Nephron progenitor cell (in vitro differentiated cells): ENCODE data around the gene CDH24.

Experiments
- DNase-seq: peaks from one replicate; pipeline ENCODE4 v3.0.0; 2021
- H3K27ac Mint-ChIP-seq: 2 replicates; pipeline ENCODE4 v1.8.0; 2021; ENCODE audit warnings: mild to moderate bottlenecking, moderate library complexity, mixed read lengths
- H3K27me3 Mint-ChIP-seq: 2 replicates; pipeline ENCODE4 v1.8.0; 2021; ENCODE audit warnings: mild to moderate bottlenecking, low read depth, mixed read lengths; ENCODE audit not compliant: poor library complexity
- H3K36me3 Mint-ChIP-seq: 2 replicates; pipeline ENCODE4 v1.8.0; 2021; ENCODE audit warnings: low read depth, mixed read lengths
- H3K4me1 Mint-ChIP-seq: 2 replicates; pipeline ENCODE4 v1.8.0; 2021; ENCODE audit warnings: mixed read lengths
- H3K4me3 Mint-ChIP-seq: 2 replicates; pipeline ENCODE4 v1.8.0; 2021; ENCODE audit warnings: mild to moderate bottlenecking, moderate library complexity, mixed read lengths
- H3K9me3 Mint-ChIP-seq: 2 replicates; pipeline ENCODE4 v1.8.0; 2021; ENCODE audit warnings: mild to moderate bottlenecking, moderate library complexity, mixed read lengths
- TF ChIP-seq, protein P1 (sequence below): fragments of 200-600 bp; sonication (generic); IDR thresholded peaks from 2 replicates; pipeline ENCODE4 v1.5.0; 2021; ENCODE audit warnings: antibody characterized with exemption

Gene CDH24

DNA sequence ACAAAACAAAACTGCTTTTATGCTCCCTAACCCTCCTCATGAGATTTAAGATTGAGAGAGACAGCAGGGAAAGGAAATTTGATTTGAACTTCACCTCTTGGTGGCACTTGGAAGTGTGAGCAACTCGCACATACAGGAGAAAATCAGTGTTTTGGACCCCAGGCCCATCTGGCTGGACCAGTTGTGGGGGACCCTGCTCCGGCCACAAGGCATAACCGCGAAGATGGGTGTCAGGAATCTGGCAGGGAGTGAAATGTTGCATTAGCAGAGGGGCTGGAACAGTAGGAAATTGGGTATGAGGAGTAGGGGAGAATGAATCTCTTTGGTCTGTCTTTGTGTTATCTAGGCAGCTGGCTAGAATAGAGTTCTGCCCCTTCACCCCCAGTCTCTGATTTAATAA lies 46.3 kb upstream of the CDH24 start:
- Mint-ChIP-seq H3K4me3 (no peak overlapping the region), H3K9me3 (no peaks in the 10 kb centered on the region), H3K36me3 (peaks cover 8% of the 10 kb centered on the region), H3K4me1 (peaks cover 31% of the 10 kb centered on the region), H3K27ac (no peak overlapping the region), H3K27me3 (peaks cover 16% of the 10 kb centered on the region)
- TF ChIP-seq, protein P1, sequence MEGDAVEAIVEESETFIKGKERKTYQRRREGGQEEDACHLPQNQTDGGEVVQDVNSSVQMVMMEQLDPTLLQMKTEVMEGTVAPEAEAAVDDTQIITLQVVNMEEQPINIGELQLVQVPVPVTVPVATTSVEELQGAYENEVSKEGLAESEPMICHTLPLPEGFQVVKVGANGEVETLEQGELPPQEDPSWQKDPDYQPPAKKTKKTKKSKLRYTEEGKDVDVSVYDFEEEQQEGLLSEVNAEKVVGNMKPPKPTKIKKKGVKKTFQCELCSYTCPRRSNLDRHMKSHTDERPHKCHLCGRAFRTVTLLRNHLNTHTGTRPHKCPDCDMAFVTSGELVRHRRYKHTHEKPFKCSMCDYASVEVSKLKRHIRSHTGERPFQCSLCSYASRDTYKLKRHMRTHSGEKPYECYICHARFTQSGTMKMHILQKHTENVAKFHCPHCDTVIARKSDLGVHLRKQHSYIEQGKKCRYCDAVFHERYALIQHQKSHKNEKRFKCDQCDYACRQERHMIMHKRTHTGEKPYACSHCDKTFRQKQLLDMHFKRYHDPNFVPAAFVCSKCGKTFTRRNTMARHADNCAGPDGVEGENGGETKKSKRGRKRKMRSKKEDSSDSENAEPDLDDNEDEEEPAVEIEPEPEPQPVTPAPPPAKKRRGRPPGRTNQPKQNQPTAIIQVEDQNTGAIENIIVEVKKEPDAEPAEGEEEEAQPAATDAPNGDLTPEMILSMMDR, result no peak
- DNase-seq, result no peak

- TF ChIP-seq, protein P1, result no peak
- H3K27ac Mint-ChIP-seq, result no peak overlapping the region
- H3K36me3 Mint-ChIP-seq, result peaks cover 16% of the 10 kb centered on the region
- H3K27me3 Mint-ChIP-seq, result peaks cover 16% of the 10 kb centered on the region
- H3K4me1 Mint-ChIP-seq, result peaks cover 31% of the 10 kb centered on the region
- DNase-seq, result no peak
- H3K9me3 Mint-ChIP-seq, result no peaks in the 10 kb centered on the region
- no peak overlapping the region for H3K4me3 Mint-ChIP-seq
Observed at GRCh38 chr14:23102801-23103200, 45.5 kb upstream of the CDH24 start.

DNA sequence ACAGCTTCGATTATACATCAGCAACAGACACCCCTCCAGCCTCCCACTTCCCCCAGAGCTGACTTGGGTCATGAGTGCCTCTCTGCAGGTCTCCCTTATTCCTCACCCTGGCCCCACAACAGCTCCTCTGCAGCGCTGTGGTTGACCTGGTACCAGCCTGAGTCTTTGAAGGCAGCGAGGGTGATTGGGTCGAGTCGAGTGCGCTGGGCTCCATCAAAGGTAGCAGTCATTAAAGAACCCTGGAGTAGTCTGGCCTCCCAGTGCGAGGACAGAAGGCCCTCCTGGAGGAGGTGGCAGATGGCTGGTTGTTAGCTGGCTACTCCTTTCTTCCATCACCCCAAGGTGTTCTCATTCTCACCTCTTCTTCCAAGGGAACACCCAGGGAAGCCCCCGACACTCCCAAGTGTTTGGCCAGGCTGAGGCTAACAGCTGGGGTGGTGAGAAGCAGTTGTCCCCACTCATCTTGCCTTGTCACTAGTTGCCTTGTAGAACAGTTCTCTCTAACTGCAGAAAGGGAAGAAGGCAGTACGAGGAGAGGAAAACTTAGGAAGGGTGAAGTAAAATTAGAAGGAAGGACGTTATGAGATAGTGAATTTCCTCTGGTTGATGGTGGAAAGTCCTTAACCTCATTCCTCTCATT lies 44.8 kb upstream of the CDH24 start:
- H3K4me1 Mint-ChIP-seq, result peaks cover 31% of the 10 kb centered on the region
- peaks cover 22% of the 10 kb centered on the region for H3K36me3 Mint-ChIP-seq
- H3K4me3 Mint-ChIP-seq, result no peak overlapping the region
- peaks cover 16% of the 10 kb centered on the region for H3K27me3 Mint-ChIP-seq
- H3K27ac Mint-ChIP-seq, result no peak overlapping the region
- TF ChIP-seq, protein P1, result no peak
- no peaks in the 10 kb centered on the region for H3K9me3 Mint-ChIP-seq
- no peak for DNase-seq

DNA sequence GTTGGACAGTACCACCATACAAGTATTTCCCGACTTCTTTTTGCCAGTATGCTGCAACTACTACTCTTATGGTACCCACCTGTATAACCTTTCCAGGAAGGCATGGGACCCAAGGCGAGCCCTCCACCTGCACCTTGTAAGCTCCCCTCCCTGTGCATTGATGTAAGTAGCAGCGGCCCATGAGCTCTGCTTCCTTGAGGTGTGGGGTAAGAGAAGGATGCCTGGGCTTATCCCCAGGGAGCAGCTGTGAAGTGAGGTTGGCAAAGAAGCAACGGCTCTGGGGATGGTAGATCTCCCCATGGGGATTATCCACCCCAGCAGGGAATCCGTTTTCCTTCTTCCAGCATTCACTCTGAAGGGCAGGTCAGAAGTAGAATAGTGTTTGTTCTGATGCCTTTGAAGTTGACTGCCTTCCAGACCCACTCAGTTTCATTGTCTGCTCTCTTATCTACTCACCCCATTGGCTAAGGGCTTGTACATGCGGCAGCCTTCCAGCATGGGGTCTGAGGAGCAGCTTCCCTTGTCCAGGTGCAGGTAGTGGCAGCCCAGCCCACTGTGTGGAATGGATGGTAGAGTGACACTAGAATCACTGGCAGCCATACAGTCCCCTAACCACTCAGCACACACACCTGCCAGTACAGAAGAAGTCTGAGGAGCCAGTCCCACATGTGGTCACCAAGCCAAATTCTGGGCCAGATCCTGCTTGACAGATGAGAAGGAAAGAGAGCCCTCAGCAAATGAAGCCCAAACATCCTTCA lies 44.1 kb upstream of the CDH24 start:
- Mint-ChIP-seq H3K4me3 (no peak overlapping the region), H3K36me3 (peaks cover 25% of the 10 kb centered on the region), H3K9me3 (no peaks in the 10 kb centered on the region), H3K27ac (no peak overlapping the region), H3K27me3 (peaks cover 16% of the 10 kb centered on the region), H3K4me1 (peaks cover 25% of the 10 kb centered on the region)
- TF ChIP-seq, protein P1, result no peak
- no peak for DNase-seq

- no peak for DNase-seq
- Mint-ChIP-seq H3K27ac (no peak overlapping the region), H3K36me3 (peaks cover 25% of the 10 kb centered on the region), H3K27me3 (peaks cover 10% of the 10 kb centered on the region), H3K4me1 (peaks cover 10% of the 10 kb centered on the region), H3K9me3 (no peaks in the 10 kb centered on the region), H3K4me3 (no peak overlapping the region)
- TF ChIP-seq, protein P1, result no peak
Observed at GRCh38 chr14:23099212-23099861, 42.0 kb upstream of the CDH24 start.
